ENCODE data around the gene PELO.
"Not testable (repeated sequence)": the region's sequence is repeated elsewhere in the genome, so short reads cannot be mapped to it uniquely, and the experiment has no call there.

Gene PELO

GRCh38 chr5:52818360-52818759 lies 30.6 kb downstream of the PELO start:
- H3K4me3 ChIP-seq (ENCODE audit: low read depth, low read length) = no peak overlapping the region
- no peaks in the 10 kb centered on the region for H3K27me3 ChIP-seq (ENCODE audit: control insufficient read depth, insufficient read depth, low read length)
- no peaks in the 10 kb centered on the region for H3K36me3 ChIP-seq (ENCODE audit: control insufficient read depth, insufficient read depth, low read length)
- no peak overlapping the region for H3K9ac ChIP-seq (ENCODE audit: low read depth, low read length)
- no peaks in the 10 kb centered on the region for H3K4me1 ChIP-seq (ENCODE audit: control insufficient read depth, insufficient read depth, low read length)
- H3K9me3 ChIP-seq (ENCODE audit: control insufficient read depth, insufficient read depth, low read length) = no peaks in the 10 kb centered on the region

GRCh38 chr5:52818807-52819206 lies 31.1 kb downstream of the PELO start:
- not testable (repeated sequence) for H3K27me3 ChIP-seq (ENCODE audit: control insufficient read depth, insufficient read depth, low read length); H3K36me3 ChIP-seq (ENCODE audit: control insufficient read depth, insufficient read depth, low read length); H3K4me3 ChIP-seq (ENCODE audit: low read depth, low read length); H3K9me3 ChIP-seq (ENCODE audit: control insufficient read depth, insufficient read depth, low read length); H3K4me1 ChIP-seq (ENCODE audit: control insufficient read depth, insufficient read depth, low read length); H3K9ac ChIP-seq (ENCODE audit: low read depth, low read length)

GRCh38 chr5:52821901-52822300 lies 34.2 kb downstream of the PELO start:
- Histone ChIP-seq H3K9ac (ENCODE audit: low read depth, low read length) (no peak overlapping the region), H3K4me3 (ENCODE audit: low read depth, low read length) (no peak overlapping the region), H3K4me1 (ENCODE audit: control insufficient read depth, insufficient read depth, low read length) (no peaks in the 10 kb centered on the region), H3K9me3 (ENCODE audit: control insufficient read depth, insufficient read depth, low read length) (no peaks in the 10 kb centered on the region), H3K27me3 (ENCODE audit: control insufficient read depth, insufficient read depth, low read length) (no peaks in the 10 kb centered on the region), H3K36me3 (ENCODE audit: control insufficient read depth, insufficient read depth, low read length) (no peaks in the 10 kb centered on the region)

GRCh38 chr5:52822437-52822836 lies 34.7 kb downstream of the PELO start:
- Histone ChIP-seq H3K9me3 (ENCODE audit: control insufficient read depth, insufficient read depth, low read length) (no peaks in the 10 kb centered on the region), H3K4me3 (ENCODE audit: low read depth, low read length) (no peak overlapping the region), H3K9ac (ENCODE audit: low read depth, low read length) (no peak overlapping the region), H3K4me1 (ENCODE audit: control insufficient read depth, insufficient read depth, low read length) (no peaks in the 10 kb centered on the region), H3K27me3 (ENCODE audit: control insufficient read depth, insufficient read depth, low read length) (no peaks in the 10 kb centered on the region), H3K36me3 (ENCODE audit: control insufficient read depth, insufficient read depth, low read length) (no peaks in the 10 kb centered on the region)

- Histone ChIP-seq H3K4me1 (ENCODE audit: control insufficient read depth, insufficient read depth, low read length) (no peaks in the 10 kb centered on the region), H3K4me3 (ENCODE audit: low read depth, low read length) (no peak overlapping the region), H3K27me3 (ENCODE audit: control insufficient read depth, insufficient read depth, low read length) (no peaks in the 10 kb centered on the region), H3K36me3 (ENCODE audit: control insufficient read depth, insufficient read depth, low read length) (no peaks in the 10 kb centered on the region), H3K9me3 (ENCODE audit: control insufficient read depth, insufficient read depth, low read length) (no peaks in the 10 kb centered on the region), H3K9ac (ENCODE audit: low read depth, low read length) (no peak overlapping the region)
Observed at GRCh38 chr5:52824827-52825226, 37.1 kb downstream of the PELO start.

GRCh38 chr5:52825826-52826225 lies 38.1 kb downstream of the PELO start:
- H3K9ac ChIP-seq (ENCODE audit: low read depth, low read length) = no peak overlapping the region
- no peaks in the 10 kb centered on the region for H3K9me3 ChIP-seq (ENCODE audit: control insufficient read depth, insufficient read depth, low read length)
- H3K27me3 ChIP-seq (ENCODE audit: control insufficient read depth, insufficient read depth, low read length) = no peaks in the 10 kb centered on the region
- no peaks in the 10 kb centered on the region for H3K4me1 ChIP-seq (ENCODE audit: control insufficient read depth, insufficient read depth, low read length)
- no peak overlapping the region for H3K4me3 ChIP-seq (ENCODE audit: low read depth, low read length)
- H3K36me3 ChIP-seq (ENCODE audit: control insufficient read depth, insufficient read depth, low read length) = no peaks in the 10 kb centered on the region

GRCh38 chr5:52827815-52828214 lies 40.1 kb downstream of the PELO start:
- H3K36me3 ChIP-seq (ENCODE audit: control insufficient read depth, insufficient read depth, low read length) = no peaks in the 10 kb centered on the region
- no peak overlapping the region for H3K4me3 ChIP-seq (ENCODE audit: low read depth, low read length)
- no peaks in the 10 kb centered on the region for H3K4me1 ChIP-seq (ENCODE audit: control insufficient read depth, insufficient read depth, low read length)
- no peak overlapping the region for H3K9ac ChIP-seq (ENCODE audit: low read depth, low read length)
- no peaks in the 10 kb centered on the region for H3K9me3 ChIP-seq (ENCODE audit: control insufficient read depth, insufficient read depth, low read length)
- H3K27me3 ChIP-seq (ENCODE audit: control insufficient read depth, insufficient read depth, low read length) = no peaks in the 10 kb centered on the region

- H3K9ac ChIP-seq (ENCODE audit: low read depth, low read length) = no peak overlapping the region
- no peaks in the 10 kb centered on the region for H3K36me3 ChIP-seq (ENCODE audit: control insufficient read depth, insufficient read depth, low read length)
- no peaks in the 10 kb centered on the region for H3K4me1 ChIP-seq (ENCODE audit: control insufficient read depth, insufficient read depth, low read length)
- H3K9me3 ChIP-seq (ENCODE audit: control insufficient read depth, insufficient read depth, low read length) = no peaks in the 10 kb centered on the region
- H3K27me3 ChIP-seq (ENCODE audit: control insufficient read depth, insufficient read depth, low read length) = no peaks in the 10 kb centered on the region
- no peak overlapping the region for H3K4me3 ChIP-seq (ENCODE audit: low read depth, low read length)
Observed at GRCh38 chr5:52829664-52830063, 41.9 kb downstream of the PELO start.

GRCh38 chr5:52830650-52831049 lies 42.9 kb downstream of the PELO start:
- no peaks in the 10 kb centered on the region for H3K27me3 ChIP-seq (ENCODE audit: control insufficient read depth, insufficient read depth, low read length)
- no peaks in the 10 kb centered on the region for H3K4me1 ChIP-seq (ENCODE audit: control insufficient read depth, insufficient read depth, low read length)
- H3K9me3 ChIP-seq (ENCODE audit: control insufficient read depth, insufficient read depth, low read length) = no peaks in the 10 kb centered on the region
- no peak overlapping the region for H3K4me3 ChIP-seq (ENCODE audit: low read depth, low read length)
- H3K9ac ChIP-seq (ENCODE audit: low read depth, low read length) = no peak overlapping the region
- no peaks in the 10 kb centered on the region for H3K36me3 ChIP-seq (ENCODE audit: control insufficient read depth, insufficient read depth, low read length)

- Histone ChIP-seq H3K36me3 (ENCODE audit: control insufficient read depth, insufficient read depth, low read length) (no peaks in the 10 kb centered on the region), H3K9ac (ENCODE audit: low read depth, low read length) (no peak overlapping the region), H3K4me3 (ENCODE audit: low read depth, low read length) (no peak overlapping the region), H3K27me3 (ENCODE audit: control insufficient read depth, insufficient read depth, low read length) (no peaks in the 10 kb centered on the region), H3K4me1 (ENCODE audit: control insufficient read depth, insufficient read depth, low read length) (no peaks in the 10 kb centered on the region), H3K9me3 (ENCODE audit: control insufficient read depth, insufficient read depth, low read length) (no peaks in the 10 kb centered on the region)
Observed at GRCh38 chr5:52831786-52832511, 44.2 kb downstream of the PELO start.

GRCh38 chr5:52834320-52834719 lies 46.6 kb downstream of the PELO start:
- no peaks in the 10 kb centered on the region for H3K9me3 ChIP-seq (ENCODE audit: control insufficient read depth, insufficient read depth, low read length)
- H3K4me1 ChIP-seq (ENCODE audit: control insufficient read depth, insufficient read depth, low read length) = no peaks in the 10 kb centered on the region
- H3K4me3 ChIP-seq (ENCODE audit: low read depth, low read length) = no peak overlapping the region
- H3K27me3 ChIP-seq (ENCODE audit: control insufficient read depth, insufficient read depth, low read length) = no peaks in the 10 kb centered on the region
- no peak overlapping the region for H3K9ac ChIP-seq (ENCODE audit: low read depth, low read length)
- no peaks in the 10 kb centered on the region for H3K36me3 ChIP-seq (ENCODE audit: control insufficient read depth, insufficient read depth, low read length)

- Histone ChIP-seq H3K9me3 (ENCODE audit: control insufficient read depth, insufficient read depth, low read length) (no peaks in the 10 kb centered on the region), H3K36me3 (ENCODE audit: control insufficient read depth, insufficient read depth, low read length) (no peaks in the 10 kb centered on the region), H3K9ac (ENCODE audit: low read depth, low read length) (no peak overlapping the region), H3K4me1 (ENCODE audit: control insufficient read depth, insufficient read depth, low read length) (no peaks in the 10 kb centered on the region), H3K27me3 (ENCODE audit: control insufficient read depth, insufficient read depth, low read length) (no peaks in the 10 kb centered on the region), H3K4me3 (ENCODE audit: low read depth, low read length) (no peak overlapping the region)
Observed at GRCh38 chr5:52837068-52837467, 49.4 kb downstream of the PELO start.

All from iPS-15b (cell line).